Daoy (cell line): ENCODE measurements around the gene SPOCK1. TPM values are rescaled to one million over a fixed set of nuclear protein-coding genes. Genes with fewer than 3 reads are reported as not detected.
"Not testable (repeated sequence)": the region's sequence is repeated elsewhere in the genome, so short reads cannot be mapped to it uniquely, and the experiment has no call there.

Source experiments
- DNase-seq: peaks from one replicate; pipeline ENCODE4 v3.0.0-alpha.2; 2015; ENCODE audit warnings: low read depth
- total RNA-seq: library from RNA; depleted of rRNA; stranded (reverse); fragments of >200 nt; shearing (Covaris generic); gene quantifications from 2 replicates; pipeline ENCODE4 v1.2.3, GENCODE V29; 2014; rRNA removed

SPOCK1 gene
- total RNA-seq, 1 experiment from 2014 or later: 61.0 TPM

DNA sequence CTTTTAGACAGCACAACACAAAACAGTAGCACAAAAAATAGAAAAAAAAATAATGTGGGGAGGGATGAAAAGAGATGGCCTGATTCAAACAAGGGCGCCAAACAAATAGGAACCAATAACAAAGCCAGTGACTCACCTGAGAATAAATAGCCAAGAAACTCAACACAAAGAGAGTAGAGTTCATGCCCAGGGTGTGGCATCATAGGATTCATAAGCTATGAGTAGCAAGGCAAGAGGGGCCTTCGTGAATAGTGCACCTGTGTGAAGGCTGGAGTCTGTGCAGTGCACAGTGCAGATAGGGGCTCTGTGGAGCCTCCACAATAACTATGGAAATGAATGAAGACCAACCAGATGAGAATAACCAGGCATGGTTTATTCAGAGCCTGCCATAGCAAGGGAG is 541.7 kb downstream of the SPOCK1 start:
- DNase-seq: peak; percentile 10

DNA sequence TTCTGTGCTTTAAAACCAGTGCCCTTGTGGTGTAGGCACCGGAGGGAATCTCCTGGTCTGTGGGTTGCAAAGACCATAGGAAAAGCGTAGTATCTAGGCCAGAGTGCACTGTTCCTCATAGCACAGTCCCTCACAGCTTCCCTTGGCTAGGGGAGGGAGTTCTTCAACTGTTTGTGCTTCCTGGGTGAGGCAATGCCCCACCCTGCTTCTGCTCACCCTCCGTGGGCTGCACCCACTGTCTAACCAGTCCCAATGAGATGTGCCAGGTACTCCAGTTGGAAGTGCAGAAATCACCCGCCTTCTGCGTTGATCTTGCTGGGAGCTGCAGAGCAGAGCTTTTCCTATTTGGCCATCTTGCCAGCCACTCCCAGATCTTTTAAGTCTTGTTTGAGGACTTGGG is 545.0 kb downstream of the SPOCK1 start:
- not testable (repeated sequence) for DNase-seq

GRCh38 chr5:136953346-136954069 is 545.6 kb downstream of the SPOCK1 start:
- peak; percentile 37 for DNase-seq

- DNase-seq: no peak
Observed at GRCh38 chr5:136927571-136927970, 571.6 kb downstream of the SPOCK1 start.

DNA sequence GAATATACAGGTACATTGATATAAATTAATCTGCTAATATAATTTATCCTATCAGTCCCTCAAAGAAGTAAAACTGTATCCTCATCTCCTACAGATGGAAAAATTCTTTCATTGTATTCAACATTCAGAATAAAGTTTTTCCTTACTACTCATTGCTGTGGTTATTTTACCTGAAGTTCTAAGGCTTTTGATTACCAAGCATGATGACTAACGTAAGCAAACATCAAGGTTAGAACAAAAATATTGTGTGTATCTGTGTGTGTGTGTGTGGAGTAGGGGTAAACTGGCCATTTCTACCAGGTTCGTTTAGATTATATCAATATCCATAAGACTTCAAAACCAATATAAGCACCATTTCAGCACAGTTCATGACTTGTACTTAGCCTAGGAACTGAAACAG is 573.1 kb downstream of the SPOCK1 start:
- DNase-seq: no peak

Other genes with a start within 250 kb of the SPOCK1 start
- gene KLHL3, start 236.8 kb upstream of the SPOCK1 start, total RNA-seq: 0.15 and 0.80 TPM in 2 replicates